T47D (cell line): Measurements from ENCODE around the gene NEK4.

Experiments
- DNase-seq, 2 experiments: peaks; one replicate each; pipeline versions ENCODE4 v3.0.0 to v3.0.0-alpha.2; 2011 to 2012; ENCODE audit warnings: low read depth in 1 of 2, low spot score in 1 of 2
- JUND ChIP-seq: IDR thresholded peaks from 2 replicates; pipeline ENCODE4 v1.6.1; 2012; ENCODE audit warnings: low read depth
- in situ Hi-C: cut with HindIII; loops from 2 replicates; pipeline ENCODE4 v1.10.0; 2016; ENCODE audit warnings: low sequenced_read_pairs, low pct_unique_long_range_greater_than_20kb

NEK4 gene

DNA sequence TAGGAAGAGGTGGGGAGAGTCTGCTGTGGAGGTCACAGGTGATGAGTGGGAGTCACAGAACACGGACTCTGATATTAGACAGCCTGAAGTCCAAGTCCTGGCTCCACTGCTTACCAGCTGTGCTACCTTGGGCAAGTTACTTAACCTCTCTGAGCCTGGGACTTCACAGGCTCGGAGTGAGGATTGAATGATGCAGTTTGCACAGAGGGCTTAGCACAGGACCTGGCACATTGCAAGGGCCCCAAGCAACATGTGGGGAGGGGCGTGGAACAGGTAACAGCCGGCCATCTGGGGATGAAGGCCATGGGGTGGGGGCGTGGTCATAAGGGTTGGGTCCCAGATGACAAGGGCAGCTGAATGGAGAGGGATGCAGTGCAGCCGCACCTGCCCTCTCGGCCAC, 19.6 kb upstream of the NEK4 start:
- no peak for DNase-seq
- in situ Hi-C loops = no loop called here
- TF ChIP-seq JUND = no peak

GRCh38 chr3:52789746-52790040, 19.0 kb upstream of the NEK4 start:
- in situ Hi-C loops = no loop called here
- TF ChIP-seq JUND = no peak
- no peak for DNase-seq

DNA sequence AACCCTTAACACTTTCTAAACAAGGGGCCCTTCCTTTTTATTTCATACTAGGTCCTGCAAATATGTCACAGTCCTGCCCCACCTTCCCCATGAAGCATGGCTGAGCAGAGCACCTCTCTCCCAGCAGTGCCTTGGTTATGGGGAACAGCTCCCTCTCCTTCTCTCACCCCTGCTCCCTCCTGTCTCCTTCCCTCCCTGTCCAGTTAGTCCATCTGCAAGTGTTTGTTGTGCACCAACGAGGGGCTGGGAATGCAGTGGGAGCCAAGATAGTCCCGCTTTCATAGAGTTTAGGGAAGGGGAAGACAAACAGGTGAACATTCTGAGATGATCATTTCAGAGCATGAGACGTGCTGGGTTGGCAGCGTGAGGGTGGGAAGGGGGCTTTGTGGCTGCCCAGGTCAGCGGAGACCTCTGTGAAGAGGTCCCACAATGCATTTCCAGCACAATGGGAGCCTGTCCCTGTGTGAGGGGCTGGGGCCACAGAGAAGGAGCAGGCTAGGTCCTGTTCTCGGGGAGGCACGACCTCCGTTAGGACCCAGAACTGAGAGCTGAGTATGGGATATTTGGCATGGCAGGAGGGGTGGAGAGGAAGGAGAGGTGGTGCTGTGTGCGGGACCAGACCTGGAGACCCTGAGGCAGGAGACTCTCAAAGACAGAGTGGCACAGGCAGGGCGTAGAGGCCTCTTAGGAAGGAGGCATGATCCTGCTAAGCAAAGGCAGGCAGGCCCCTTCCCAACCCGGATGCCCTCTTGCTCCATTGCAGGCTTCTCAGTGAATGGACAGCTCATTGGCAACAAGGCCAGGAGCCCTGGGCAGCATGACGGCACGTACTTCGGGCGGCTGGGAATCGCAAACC, 18.4 kb upstream of the NEK4 start:
- in situ Hi-C loops = no loop called here
- no peak for DNase-seq
- TF ChIP-seq JUND = no peak

DNA sequence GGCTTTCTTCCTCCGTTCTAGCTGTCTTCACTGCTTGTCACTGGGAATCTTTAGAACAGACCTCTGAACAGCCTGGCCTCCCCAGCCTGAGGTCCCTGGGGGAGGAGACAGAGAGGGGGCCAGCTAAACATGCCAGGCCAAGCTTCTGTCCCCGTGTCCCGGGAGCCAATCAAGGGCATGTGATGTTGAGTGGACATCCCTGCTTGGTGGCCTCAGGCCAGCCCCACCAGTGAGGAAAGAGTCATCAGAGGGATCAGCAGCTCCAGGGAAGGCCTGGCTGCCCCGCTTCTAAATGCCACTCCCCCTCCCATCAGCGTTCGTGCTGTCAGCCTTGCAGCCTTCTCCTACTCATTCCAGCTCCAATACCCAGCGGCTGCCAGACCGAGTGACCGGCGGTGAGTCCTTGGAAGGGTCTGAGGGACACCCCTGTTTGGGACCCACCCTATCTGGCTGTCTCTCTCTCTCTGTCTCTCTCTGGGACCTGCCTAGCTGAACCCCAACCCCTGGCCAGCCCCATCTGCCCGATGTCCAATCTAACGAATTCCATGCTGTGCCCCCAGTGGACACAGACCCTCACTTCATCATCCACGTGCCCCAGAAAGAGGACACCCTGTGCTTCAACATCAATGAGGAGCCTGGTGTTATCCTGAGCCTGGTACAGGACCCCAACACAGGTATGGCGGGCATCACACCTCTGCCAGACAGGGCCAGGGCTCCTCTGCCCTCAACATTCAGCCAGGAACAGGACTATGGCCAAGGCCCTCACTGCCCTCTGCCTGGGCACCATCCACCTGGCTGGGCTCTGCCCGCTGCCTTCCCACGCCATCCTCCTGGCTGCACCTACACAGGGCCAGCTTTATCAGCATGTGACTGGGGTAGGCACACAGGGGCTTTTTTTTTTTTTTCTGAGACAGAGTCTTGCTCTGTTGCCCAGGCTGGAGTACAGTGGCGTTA, 17.2 kb upstream of the NEK4 start:
- in situ Hi-C loops = no loop called here
- DNase-seq = no peak
- no peak for TF ChIP-seq JUND

DNA sequence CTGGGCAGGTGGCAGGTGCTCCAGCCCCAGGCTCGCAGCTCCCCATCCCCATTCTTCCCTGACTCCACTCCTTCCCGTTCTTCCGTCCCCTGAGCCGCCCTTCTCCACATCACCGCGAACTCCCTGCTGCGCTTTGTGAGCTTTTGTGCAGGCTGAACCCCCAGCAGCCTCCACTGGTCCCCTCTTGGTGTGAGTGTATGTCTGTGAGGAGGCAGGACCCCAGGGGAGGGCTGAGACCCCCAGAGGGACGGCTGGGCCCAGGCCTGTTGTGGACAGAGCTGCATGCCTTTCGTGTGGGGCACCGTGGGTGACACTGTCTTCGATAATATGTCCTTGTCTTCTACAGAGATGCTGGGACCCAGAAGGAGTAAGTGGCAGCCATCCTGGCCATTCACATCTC, 16.5 kb upstream of the NEK4 start:
- TF ChIP-seq JUND = no peak
- no peak for DNase-seq
- in situ Hi-C loops = no loop called here

- in situ Hi-C loops = no loop called here
- TF ChIP-seq JUND = no peak
- DNase-seq = no peak
Measured at GRCh38 chr3:52786330-52787215, 15.8 kb upstream of the NEK4 start.

GRCh38 chr3:52784931-52785590, 14.3 kb upstream of the NEK4 start:
- in situ Hi-C loops = no loop called here
- TF ChIP-seq JUND = no peak
- DNase-seq = no peak

DNA sequence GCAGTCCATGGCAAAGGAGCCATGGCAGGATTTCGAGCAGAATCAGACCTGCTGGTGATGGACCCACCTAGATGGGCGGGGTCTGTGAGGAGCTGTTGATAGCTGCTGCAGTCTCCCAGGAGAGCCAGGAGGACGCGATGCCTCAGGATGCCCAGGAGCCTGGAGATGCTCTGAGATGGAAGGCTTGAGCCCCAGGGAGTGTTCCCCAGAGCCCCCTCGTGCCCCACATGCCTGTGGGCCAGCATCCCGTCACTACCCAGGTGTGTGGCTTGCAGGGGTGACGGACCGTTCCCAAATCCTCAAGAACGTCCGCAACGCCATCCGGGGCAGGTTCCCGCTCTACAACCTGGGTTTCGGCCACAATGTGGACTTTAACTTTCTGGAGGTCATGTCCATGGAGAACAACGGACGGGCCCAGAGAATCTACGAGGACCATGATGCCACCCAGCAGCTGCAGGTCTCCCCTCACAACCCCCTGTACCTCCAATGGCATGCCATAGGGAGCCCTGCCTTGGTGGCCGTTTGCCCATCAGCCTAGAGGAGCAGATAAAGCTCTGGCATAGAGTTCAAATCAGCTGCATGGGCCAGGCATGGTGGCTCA, 13.4 kb upstream of the NEK4 start:
- no peak for DNase-seq
- TF ChIP-seq JUND = no peak
- in situ Hi-C loops = no loop called here

- in situ Hi-C loops = no loop called here
- no peak for TF ChIP-seq JUND
- DNase-seq = no peak
Measured at GRCh38 chr3:52783211-52783555, 12.4 kb upstream of the NEK4 start.

- no peak for TF ChIP-seq JUND
- in situ Hi-C loops = no loop called here
Measured at GRCh38 chr3:52782412-52783210, 11.9 kb upstream of the NEK4 start.

DNA sequence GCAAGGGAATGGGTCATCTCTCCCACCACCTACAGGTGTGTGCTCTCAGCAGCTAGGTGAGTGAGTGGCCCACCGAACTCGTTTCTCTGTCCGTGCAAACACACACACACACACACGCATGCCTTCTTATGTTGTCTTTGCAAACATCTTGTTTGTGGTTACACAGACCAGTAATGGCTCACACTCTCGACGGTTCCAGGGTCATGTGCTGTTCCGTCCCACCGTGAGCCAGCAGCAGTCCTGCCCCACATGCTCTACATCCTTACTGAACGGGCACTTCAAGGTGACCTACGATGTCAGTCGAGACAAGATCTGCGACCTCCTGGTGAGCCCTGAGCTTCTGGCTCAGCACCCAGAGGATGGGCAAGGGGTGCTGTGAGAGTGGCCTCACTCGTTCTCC, 11.0 kb upstream of the NEK4 start:
- TF ChIP-seq JUND = no peak
- in situ Hi-C loops = no loop called here
- DNase-seq = peak in 1 of 2 experiments; percentile 38

More at GRCh38 chr3:52782412-52783210, 11.9 kb upstream of the NEK4 start:
- no peak for DNase-seq
